Cardiac muscle cell (in vitro differentiated cells and primary cell): ENCODE results near the gene MAMSTR. TPM values are rescaled to one million over a fixed set of nuclear protein-coding genes. Genes with fewer than 3 reads are reported as not detected.
A peak's percentile ranks its signal among the peaks of the same experiment; 100 is the strongest.

Source experiments
- DNase-seq, 2 donors: peaks; one replicate each; pipeline versions ENCODE4 v3.0.0 to v3.0.0-alpha.2; 2010 to 2017; ENCODE audit warnings: low read depth in 1 of 2, low spot score in 1 of 2
- H3K27ac ChIP-seq: fragments of 200-600 bp; sonication (generic); 2 replicates; pipeline ENCODE4 v1.5.1; 2016
- H3K27me3 ChIP-seq: fragments of 200-600 bp; sonication (generic); 2 replicates; pipeline ENCODE4 v1.6.0; 2016; ENCODE audit warnings: control low read depth
- H3K36me3 ChIP-seq: fragments of 200-600 bp; sonication (generic); 2 replicates; pipeline ENCODE4 v1.5.1; 2016; ENCODE audit warnings: control low read depth
- H3K4me1 ChIP-seq: fragments of 200-600 bp; sonication (generic); 2 replicates; pipeline ENCODE4 v1.8.1; 2017; ENCODE audit warnings: low read depth, mild to moderate bottlenecking, mixed run types
- H3K4me3 ChIP-seq: fragments of 200-600 bp; sonication (generic); 2 replicates; pipeline ENCODE4 v1.5.1; 2016; ENCODE audit warnings: mild to moderate bottlenecking
- H3K9me3 ChIP-seq: fragments of 200-600 bp; sonication (generic); 2 replicates; pipeline ENCODE4 v1.5.1; 2017; ENCODE audit warnings: low read depth, mild to moderate bottlenecking, control low read depth
- polyA plus RNA-seq: library from polyadenylated mRNA; unstranded; fragments of >200 nt; fragmentation: Nextera tagmentation; extraction: Ambion mirVana; gene quantifications from 2 replicates; pipeline ENCODE4 v1.2.1, GENCODE V29; 2016
- total RNA-seq: library from RNA; depleted of rRNA; stranded (reverse); fragments of >200 nt; gene quantifications from 2 replicates; pipeline ENCODE4 v1.2.3, GENCODE V29; 2016
- TF ChIP-seq, protein P1 (sequence below): IDR thresholded peaks from 2 replicates; pipeline ENCODE4 v1.5.1; 2012; ENCODE audit warnings: low read depth, mild to moderate bottlenecking, low read length

Gene MAMSTR
- total and polyA plus RNA-seq, 2 experiments from 2014 or later, result 4.7 to 6.3 TPM

DNA sequence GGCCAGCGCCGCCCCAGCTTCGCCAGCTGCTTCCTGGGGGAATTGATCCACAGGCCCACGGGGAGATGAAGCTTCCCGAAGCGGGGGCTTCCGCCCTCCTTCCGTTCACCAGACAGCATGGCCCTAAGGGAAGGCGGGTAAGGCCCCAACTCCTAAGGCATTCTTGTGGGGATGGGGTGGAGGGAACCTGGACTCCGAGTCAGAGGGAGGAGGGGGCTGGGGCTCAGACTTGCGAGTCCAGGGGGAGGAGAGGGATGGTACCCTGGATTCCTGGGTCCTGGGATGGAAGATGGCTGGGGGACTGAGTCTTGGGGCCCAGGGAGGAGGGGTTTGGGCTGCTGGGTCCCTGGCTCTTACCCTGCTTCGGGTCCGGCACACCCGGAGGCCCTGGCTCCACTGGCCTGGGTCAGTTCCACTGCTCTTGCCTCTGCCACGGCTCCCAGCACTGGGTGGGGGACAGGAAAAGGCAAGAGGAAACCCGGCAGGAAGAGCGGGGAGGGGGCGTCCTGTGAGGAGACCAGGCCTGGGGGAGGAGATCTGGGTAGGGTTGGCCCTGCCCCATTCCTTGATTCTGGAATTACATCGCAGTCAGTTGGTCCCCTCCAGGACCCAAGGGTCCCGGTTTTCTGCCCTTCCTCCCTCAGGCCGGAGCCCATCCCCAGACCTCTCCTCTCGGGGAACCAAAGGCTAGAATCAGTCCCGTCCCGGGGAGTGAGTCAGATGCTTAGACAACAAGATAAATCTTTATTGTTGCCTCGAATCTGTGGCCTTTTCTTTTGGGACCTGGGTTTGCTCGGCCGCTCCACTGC is 20.8 kb upstream of the MAMSTR start, which contains the start of gene RASIP1:
Gene RASIP1 (minus strand): TSS at position 447 of the 809 bp plus-strand sequence. CDS start 328 bp downstream, at position 119.
- Histone ChIP-seq H3K4me3 (peak within 1 kb of the TSS; percentile 87), H3K27ac (no peak within 1 kb of the TSS), H3K9me3 (no peaks in the 10 kb centered on the region), H3K27me3 (peaks cover 24% of the 10 kb centered on the region), H3K4me1 (no peaks in the 10 kb centered on the region), H3K36me3 (no peaks in the 10 kb centered on the region)
- TF ChIP-seq, protein P1, sequence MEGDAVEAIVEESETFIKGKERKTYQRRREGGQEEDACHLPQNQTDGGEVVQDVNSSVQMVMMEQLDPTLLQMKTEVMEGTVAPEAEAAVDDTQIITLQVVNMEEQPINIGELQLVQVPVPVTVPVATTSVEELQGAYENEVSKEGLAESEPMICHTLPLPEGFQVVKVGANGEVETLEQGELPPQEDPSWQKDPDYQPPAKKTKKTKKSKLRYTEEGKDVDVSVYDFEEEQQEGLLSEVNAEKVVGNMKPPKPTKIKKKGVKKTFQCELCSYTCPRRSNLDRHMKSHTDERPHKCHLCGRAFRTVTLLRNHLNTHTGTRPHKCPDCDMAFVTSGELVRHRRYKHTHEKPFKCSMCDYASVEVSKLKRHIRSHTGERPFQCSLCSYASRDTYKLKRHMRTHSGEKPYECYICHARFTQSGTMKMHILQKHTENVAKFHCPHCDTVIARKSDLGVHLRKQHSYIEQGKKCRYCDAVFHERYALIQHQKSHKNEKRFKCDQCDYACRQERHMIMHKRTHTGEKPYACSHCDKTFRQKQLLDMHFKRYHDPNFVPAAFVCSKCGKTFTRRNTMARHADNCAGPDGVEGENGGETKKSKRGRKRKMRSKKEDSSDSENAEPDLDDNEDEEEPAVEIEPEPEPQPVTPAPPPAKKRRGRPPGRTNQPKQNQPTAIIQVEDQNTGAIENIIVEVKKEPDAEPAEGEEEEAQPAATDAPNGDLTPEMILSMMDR, result no peak
- no peak for DNase-seq

DNA sequence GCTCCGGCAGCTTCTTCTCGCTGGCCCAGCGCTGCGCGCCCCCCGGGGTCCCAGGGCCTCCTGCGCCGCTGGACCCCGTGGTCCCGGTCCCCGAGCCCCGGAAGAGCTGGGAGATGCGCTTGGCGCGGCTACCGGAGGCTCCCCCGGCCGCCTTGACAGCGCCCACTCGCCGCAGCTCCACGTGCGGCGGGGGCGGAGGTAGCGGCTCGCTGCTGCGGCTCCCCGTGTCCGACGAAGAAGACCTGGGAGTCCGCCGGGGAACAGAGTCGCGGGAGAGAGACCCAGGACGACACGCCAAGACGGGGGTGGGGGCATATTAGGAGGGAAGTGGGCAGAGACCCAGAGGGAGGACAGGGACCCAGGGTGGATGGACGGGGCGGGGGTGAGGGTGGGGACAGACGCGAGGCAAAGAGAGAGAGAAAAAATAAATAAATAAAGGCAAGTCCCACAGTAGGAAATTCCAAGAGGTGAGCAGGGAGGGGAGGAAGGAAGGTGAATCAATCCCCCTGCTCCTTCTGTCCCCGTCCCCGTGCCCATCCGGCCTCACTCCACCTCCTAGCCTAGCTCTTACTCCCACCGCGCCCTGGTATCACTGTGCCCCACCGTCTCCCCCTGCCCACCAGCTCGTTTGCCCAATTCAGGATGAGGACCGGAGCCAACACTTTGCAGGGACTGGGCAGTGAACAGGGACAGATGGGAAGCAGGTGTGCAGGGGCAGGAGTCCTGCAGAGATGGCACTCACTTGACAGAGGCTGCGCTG is 20.1 kb upstream of the MAMSTR start:
- no peak for DNase-seq
- no peaks in the 10 kb centered on the region for H3K9me3 ChIP-seq
- peak overlapping the region; percentile 87 for H3K4me3 ChIP-seq
- H3K4me1 ChIP-seq, result no peaks in the 10 kb centered on the region
- TF ChIP-seq, protein P1, result no peak
- H3K27me3 ChIP-seq, result peaks cover 24% of the 10 kb centered on the region
- no peaks in the 10 kb centered on the region for H3K36me3 ChIP-seq
- no peak overlapping the region for H3K27ac ChIP-seq

DNA sequence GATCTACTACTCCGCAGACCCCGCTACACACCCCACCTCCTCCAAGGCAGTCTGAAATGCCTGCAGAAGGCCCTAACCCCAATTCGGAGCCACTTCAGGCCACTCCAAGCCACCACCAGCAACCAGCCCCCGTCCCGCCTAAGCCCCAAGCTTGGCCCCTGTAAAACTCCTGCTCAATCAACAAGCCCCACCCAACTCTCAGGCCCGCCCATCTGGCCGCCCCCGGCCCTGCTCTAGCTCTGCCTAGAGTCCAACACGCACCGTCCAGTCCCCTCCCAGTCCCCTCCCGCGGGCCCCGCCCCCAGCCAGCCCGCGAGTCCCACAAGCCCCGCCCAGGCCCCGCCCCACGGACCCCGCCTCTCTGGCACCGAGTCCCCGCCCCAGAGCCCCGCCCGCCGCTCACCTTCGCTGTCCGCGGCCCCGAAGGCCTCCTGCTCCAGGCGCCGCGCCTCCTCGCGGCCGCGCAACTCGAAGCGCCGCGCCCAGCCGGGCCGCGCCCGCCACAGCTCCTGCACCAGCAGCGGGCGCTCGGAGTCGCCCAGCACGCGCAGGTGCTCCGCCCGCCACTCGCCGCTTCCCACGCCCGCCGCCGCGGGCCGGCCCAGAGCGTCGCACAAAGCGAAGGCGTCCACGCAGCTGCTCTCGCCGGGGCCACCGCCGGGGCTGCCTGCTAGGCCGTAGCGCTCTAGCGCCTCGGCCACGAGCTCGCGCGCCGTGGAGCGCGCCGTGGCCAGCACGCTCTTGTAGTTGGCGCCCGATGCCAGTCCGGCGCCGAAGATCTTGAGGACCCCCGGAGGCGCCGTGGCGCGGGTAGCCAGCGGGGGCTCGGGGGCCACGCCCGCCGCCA is 19.3 kb upstream of the MAMSTR start:
- Histone ChIP-seq H3K27ac (no peak overlapping the region), H3K36me3 (no peaks in the 10 kb centered on the region)

DNA sequence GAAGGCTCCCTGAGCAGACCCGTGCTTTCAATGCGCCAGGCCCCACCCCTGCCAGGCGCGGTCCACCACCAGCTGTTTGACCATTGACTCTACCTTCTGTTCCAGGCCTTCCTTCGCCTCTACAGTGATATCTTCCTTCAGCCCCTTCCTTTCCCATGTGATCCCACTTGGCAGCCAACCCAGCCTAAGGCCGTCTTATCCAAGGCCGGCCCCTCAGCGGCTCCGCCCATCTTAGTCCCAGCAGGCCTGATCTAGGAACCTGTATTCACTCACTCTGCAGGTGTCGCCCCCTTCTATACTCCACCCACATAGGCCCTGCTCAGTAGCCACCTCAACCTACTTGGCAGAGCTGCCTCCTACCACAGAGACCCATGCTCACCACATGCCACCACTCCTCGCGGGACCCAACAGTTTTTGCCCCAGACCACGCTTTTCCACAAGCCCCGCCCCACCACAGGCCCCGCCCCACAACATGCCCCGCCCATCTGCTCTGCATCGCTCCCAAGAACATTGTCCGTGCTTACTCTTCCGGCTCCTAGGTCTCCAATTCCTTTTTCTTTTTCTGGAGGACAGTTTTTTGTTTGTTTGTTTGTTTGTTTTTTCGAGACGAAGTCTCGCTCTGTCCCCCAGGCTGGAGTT is 18.0 kb upstream of the MAMSTR start:
- Histone ChIP-seq H3K9me3 (no peaks in the 10 kb centered on the region), H3K4me3 (no peak overlapping the region), H3K27ac (no peak overlapping the region), H3K36me3 (no peaks in the 10 kb centered on the region), H3K4me1 (no peaks in the 10 kb centered on the region), H3K27me3 (peaks cover 24% of the 10 kb centered on the region)
- TF ChIP-seq, protein P1, result no peak
- DNase-seq, result peak in 1 of 2 donors; percentile 33

More for the DNA sequence above, 19.3 kb upstream of the MAMSTR start:
- H3K4me3 ChIP-seq, result peak overlapping the region; percentile 87
- H3K9me3 ChIP-seq, result no peaks in the 10 kb centered on the region
- DNase-seq, result peak; percentile 88 to 97
- TF ChIP-seq, protein P1, result peak; percentile 17
- H3K27me3 ChIP-seq, result peaks cover 24% of the 10 kb centered on the region
- H3K4me1 ChIP-seq, result no peaks in the 10 kb centered on the region
